Esophagus squamous epithelium (tissue), 5 donors: ENCODE data around the gene MRM1. TPM values are rescaled to one million over a fixed set of nuclear protein-coding genes. Genes with fewer than 3 reads are reported as not detected.

Experiments used
- DNase-seq: peaks from one replicate; lab custom pipeline; 2025; lab: John Stamatoyannopoulos, UW
- H3K27ac ChIP-seq, 4 donors: fragments of 200-600 bp; sonication (generic); one replicate each; pipeline ENCODE4 v1.5.1; 2016 to 2019; ENCODE audit warnings: mild to moderate bottlenecking in 1 of 4
- H3K27me3 ChIP-seq, 4 donors: fragments of 200-600 bp; sonication (generic); 1 replicate in 3 of 4; 2 replicates in 1 of 4; pipeline versions ENCODE4 v1.5.1 to v1.6.0; 2017 to 2021; ENCODE audit warnings: antibody characterized with exemption in 1 of 4
- H3K36me3 ChIP-seq, 3 donors: fragments of 200-600 bp; sonication (generic); one replicate each; pipeline ENCODE4 v1.5.1; 2016 to 2019
- H3K4me1 ChIP-seq, 3 donors: fragments of 200-600 bp; sonication (generic); one replicate each; pipeline ENCODE4 v1.5.1; 2017 to 2019
- H3K4me3 ChIP-seq, 4 donors: fragments of 200-600 bp; sonication (generic); 1 replicate in 3 of 4; 2 replicates in 1 of 4; pipeline ENCODE4 v1.5.1; 2016 to 2019; ENCODE audit warnings: mild to moderate bottlenecking in 2 of 4, moderate library complexity in 1 of 4
- H3K9me3 ChIP-seq, 3 donors: fragments of 200-600 bp; sonication (generic); one replicate each; pipeline ENCODE4 v1.5.1; 2016 to 2019
- POLR2A ChIP-seq, 4 donors: fragments of 450-650 bp; IDR thresholded peaks; one replicate each; pipeline ENCODE4 v1.6.1; 2017; ENCODE audit warnings: antibody characterized with exemption in 4 of 4, mild to moderate bottlenecking in 4 of 4, moderate library complexity in 3 of 4
- WGBS, 2 donors: methylation state at CpG; one replicate each; pipeline ENCODE4 v1.1.5; 2018; 5-methylcytosine and 5-hydroxymethylcytosine counted together
- intact Hi-C: fragments of 100-400 bp; cut with DNase I; formaldehyde crosslinking; loops from one replicate; pipeline ENCODE4 v1.15.0; 2022
- total RNA-seq, 4 donors: library from RNA; depleted of rRNA; stranded (reverse); fragments of >200 nt; gene quantifications; one replicate each; pipeline ENCODE4 v1.1.0, GENCODE V29; 2016
- TF ChIP-seq, protein P1 (sequence below), 6 experiments: fragments of 450-650 bp in 4 of 6; fragments of 200-600 bp in 2 of 6; sonication (generic) in 2 of 6; IDR thresholded peaks; one replicate each; pipeline ENCODE4 v1.5.1; 2016 to 2019; ENCODE audit warnings: antibody characterized with exemption in 6 of 6, mild to moderate bottlenecking in 4 of 6, moderate library complexity in 4 of 6
- donor health status: DM: yes; HTN: yes; CAD: no.

Gene MRM1
- total RNA-seq, 4 donors from 2014 or later = 5.9 to 10.1 (median 7.0) TPM

DNA sequence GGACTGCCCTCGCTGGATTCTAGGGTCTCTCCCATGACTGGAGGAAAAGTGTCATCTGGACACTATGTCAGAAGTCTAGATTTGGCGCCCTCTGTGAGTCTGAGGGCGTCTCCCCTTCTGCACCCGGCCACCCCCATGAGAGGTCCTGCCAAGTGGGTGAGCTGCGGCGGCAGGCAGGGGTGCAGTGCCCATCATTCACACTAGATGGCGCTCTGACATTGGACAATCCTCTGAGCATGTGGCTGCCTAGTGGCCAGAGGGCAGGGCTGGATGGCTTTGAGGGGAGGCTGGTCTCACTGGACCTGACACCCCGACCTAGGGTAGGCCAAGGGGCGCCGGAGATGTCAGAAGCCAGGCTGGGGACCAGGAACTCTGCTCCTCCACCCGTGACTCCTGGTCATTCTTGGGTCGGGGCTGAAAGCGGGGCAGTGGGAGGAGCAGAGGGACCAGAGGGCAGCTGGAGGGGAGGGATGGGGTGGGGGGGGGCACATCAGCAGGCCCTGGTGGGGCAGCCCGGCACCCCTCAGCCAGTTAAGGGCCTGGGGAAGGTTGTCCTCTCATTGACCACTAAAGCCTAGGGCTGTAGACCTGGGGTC lies 28.0 kb downstream of the MRM1 start:
- TF ChIP-seq POLR2A (IDR thresholded peaks at IDR 0.05) = no peak
- TF ChIP-seq, protein P1, sequence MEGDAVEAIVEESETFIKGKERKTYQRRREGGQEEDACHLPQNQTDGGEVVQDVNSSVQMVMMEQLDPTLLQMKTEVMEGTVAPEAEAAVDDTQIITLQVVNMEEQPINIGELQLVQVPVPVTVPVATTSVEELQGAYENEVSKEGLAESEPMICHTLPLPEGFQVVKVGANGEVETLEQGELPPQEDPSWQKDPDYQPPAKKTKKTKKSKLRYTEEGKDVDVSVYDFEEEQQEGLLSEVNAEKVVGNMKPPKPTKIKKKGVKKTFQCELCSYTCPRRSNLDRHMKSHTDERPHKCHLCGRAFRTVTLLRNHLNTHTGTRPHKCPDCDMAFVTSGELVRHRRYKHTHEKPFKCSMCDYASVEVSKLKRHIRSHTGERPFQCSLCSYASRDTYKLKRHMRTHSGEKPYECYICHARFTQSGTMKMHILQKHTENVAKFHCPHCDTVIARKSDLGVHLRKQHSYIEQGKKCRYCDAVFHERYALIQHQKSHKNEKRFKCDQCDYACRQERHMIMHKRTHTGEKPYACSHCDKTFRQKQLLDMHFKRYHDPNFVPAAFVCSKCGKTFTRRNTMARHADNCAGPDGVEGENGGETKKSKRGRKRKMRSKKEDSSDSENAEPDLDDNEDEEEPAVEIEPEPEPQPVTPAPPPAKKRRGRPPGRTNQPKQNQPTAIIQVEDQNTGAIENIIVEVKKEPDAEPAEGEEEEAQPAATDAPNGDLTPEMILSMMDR (IDR thresholded peaks at IDR 0.05) = peak; percentile 91 to 98 (median 95)
- DNase-seq = no peak
- H3K27me3 ChIP-seq = peaks cover 0 to 56% (median 0%) of the 10 kb centered on the region in 4 donors
- no peak overlapping the region for H3K4me3 ChIP-seq
- peaks cover 0 to 7% (median 3%) of the 10 kb centered on the region in 3 donors for H3K4me1 ChIP-seq
- H3K27ac ChIP-seq = no peak overlapping the region
- intact Hi-C loops = no loop called here
- H3K9me3 ChIP-seq = no peaks in the 10 kb centered on the region
- no peaks in the 10 kb centered on the region for H3K36me3 ChIP-seq
- 3 to 11% methylated on average over 3 to 4 of the region's 14 CpGs for WGBS, 2 donors

DNA sequence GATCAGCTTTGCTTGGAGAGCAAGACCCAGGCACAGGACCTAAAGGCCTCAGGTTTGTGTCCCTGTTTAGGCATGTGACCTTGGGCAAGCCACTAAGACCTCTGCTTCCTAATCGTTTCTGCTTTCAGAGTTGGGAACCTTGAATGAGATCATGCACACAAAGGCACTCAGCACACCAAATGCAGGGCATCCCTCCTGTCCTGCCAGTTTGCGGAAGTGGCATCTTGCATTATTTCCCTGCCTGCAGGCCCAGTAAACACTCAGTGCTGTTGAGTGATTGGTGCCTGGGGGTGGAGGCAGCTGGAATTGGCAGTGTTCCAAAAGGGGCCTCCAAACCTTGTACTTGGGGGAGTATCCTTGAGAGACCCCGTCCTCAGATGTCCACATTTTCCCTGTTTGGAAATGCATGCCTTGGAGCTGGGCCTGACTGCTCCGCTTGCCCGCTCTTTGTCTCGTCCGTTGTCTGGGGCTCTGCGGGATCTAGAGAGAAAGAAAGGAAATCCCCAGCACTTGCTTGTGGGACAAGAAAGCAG lies 28.7 kb downstream of the MRM1 start:
- H3K4me3 ChIP-seq = no peak overlapping the region
- peaks cover 0 to 63% (median 0%) of the 10 kb centered on the region in 4 donors for H3K27me3 ChIP-seq
- peaks cover 0 to 7% (median 3%) of the 10 kb centered on the region in 3 donors for H3K4me1 ChIP-seq
- no peak for TF ChIP-seq POLR2A (IDR thresholded peaks at IDR 0.05)
- TF ChIP-seq, protein P1 (IDR thresholded peaks at IDR 0.05) = no peak
- intact Hi-C loops = loop anchor here (5.0 kb wide), 1 partner anchor 417 kb away; no protein-coding TSS in a partner anchor
- no peak overlapping the region for H3K27ac ChIP-seq
- WGBS, 2 donors = 62 to 90% methylated on average over 3 to 4 of the region's 8 CpGs
- H3K9me3 ChIP-seq = no peaks in the 10 kb centered on the region
- H3K36me3 ChIP-seq = no peaks in the 10 kb centered on the region
- DNase-seq = no peak

DNA sequence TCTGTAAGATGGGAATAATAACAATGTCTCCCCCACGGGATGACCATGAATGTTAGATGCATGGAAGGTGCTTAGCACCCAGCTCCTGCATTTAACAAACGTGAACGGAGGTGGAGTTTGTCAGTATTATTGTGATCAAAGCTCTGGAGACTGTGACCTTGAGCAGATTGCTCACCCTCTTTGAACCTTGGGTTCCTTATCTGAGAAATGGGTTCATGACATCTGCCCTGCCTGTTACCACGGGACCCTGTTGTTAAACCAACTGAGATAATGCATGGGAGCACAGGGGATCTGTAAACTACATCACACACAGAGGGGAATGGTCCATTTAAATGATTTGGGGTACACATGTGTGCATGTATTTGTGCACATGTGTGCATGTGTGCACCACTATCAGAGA lies 29.6 kb downstream of the MRM1 start:
- H3K27me3 ChIP-seq = peaks cover 0 to 73% (median 0%) of the 10 kb centered on the region in 4 donors
- TF ChIP-seq, protein P1 (IDR thresholded peaks at IDR 0.05) = no peak
- no peak for TF ChIP-seq POLR2A (IDR thresholded peaks at IDR 0.05)
- 68 to 73% methylated on average over 3 to 4 of the region's 4 CpGs for WGBS, 2 donors
- no peak overlapping the region for H3K4me3 ChIP-seq
- H3K36me3 ChIP-seq = no peaks in the 10 kb centered on the region
- intact Hi-C loops = loop anchor here (5.0 kb wide), 1 partner anchor 416 kb away; no protein-coding TSS in a partner anchor
- no peak overlapping the region for H3K27ac ChIP-seq
- DNase-seq = no peak
- no peaks in the 10 kb centered on the region for H3K9me3 ChIP-seq
- H3K4me1 ChIP-seq = peaks cover 0 to 7% (median 3%) of the 10 kb centered on the region in 3 donors

DNA sequence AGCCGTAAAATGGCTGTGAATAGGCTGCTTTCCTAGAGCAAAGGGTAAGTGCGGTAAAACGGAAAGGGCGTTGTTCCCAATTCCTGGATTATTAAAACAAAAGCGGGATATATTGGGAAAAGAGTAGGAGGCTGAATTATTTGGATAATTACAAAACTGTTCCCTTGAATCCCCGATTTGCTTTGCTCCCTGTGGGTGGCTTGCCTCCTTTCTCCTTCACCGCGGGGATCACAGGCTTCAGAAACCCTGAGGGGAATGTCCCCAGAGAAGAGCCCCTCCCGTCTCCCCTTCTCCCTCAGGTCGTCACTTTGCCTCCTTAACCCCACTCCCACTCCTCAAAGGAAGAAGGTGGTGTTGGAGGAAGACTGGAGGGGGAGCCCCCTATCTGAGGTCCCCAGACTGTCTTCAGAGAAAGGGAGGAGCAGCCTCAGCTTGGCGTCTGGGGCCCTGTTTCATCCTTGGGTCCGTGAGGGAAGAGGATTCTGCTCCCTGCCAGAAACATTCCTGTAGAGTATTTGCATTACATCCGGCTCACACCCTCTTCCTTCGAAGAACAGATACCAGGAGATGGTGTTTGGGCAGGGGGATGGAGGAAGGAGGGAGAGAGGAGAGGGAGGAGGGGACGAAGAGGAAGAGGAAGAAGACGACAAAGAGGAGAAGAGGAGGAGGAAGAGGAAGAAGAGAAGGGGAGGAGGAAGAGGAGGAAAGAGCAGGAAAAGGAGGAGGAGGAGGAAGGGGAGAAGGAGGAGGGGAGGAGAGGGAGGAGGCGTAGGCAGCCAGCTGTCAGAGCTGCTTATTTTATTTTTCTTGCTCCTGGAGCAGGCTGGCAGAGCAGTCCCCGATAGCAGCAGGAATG lies 31.8 kb downstream of the MRM1 start:
- Histone ChIP-seq H3K27ac (no peak overlapping the region), H3K4me3 (no peak overlapping the region), H3K4me1 (peaks cover 0 to 7% (median 3%) of the 10 kb centered on the region in 3 donors), H3K27me3 (peaks cover 0 to 94% (median 0%) of the 10 kb centered on the region in 4 donors), H3K9me3 (no peaks in the 10 kb centered on the region), H3K36me3 (no peaks in the 10 kb centered on the region)
- intact Hi-C loops = loop anchor here (5.0 kb wide), 1 partner anchor 414 kb away; no protein-coding TSS in a partner anchor
- no peak for DNase-seq
- 33 to 44% methylated on average over 16 to 17 of the region's 18 CpGs for WGBS, 2 donors
- TF ChIP-seq, protein P1 (IDR thresholded peaks at IDR 0.05) = no peak
- no peak for TF ChIP-seq POLR2A (IDR thresholded peaks at IDR 0.05)
